Right atrium auricular region (tissue), 2 donors: Measurements from ENCODE around the gene LAMB4. TPM values are rescaled to one million over a fixed set of nuclear protein-coding genes. Genes with fewer than 3 reads are reported as not detected.

Source experiments
- DNase-seq: peaks from one replicate; pipeline ENCODE4 v3.0.0-alpha.2; 2019; ENCODE audit warnings: low spot score
- H3K27ac ChIP-seq, 2 donors: fragments of 200-600 bp; sonication (generic); 1 replicate in 1 of 2; 2 replicates in 1 of 2; pipeline ENCODE4 v1.5.1; 2016 to 2019
- H3K27me3 ChIP-seq, 2 donors: fragments of 200-600 bp; sonication (generic); one replicate each; pipeline versions ENCODE4 v1.5.1 to v1.6.0; 2017 to 2019
- H3K36me3 ChIP-seq: fragments of 200-600 bp; sonication (generic); one replicate; pipeline ENCODE4 v1.5.1; 2016
- H3K4me1 ChIP-seq, 2 donors: fragments of 200-600 bp; sonication (generic); one replicate each; pipeline versions ENCODE4 v1.5.1 to v1.6.0; 2017 to 2019
- H3K4me3 ChIP-seq, 2 donors: fragments of 200-600 bp; sonication (generic); 1 replicate in 1 of 2; 2 replicates in 1 of 2; pipeline ENCODE4 v1.5.1; 2017 to 2019; ENCODE audit warnings: mild to moderate bottlenecking in 1 of 2, moderate library complexity in 1 of 2
- H3K9me3 ChIP-seq, 2 donors: fragments of 200-600 bp; sonication (generic); one replicate each; pipeline ENCODE4 v1.5.1; 2019
- CTCF ChIP-seq, 2 donors: fragments of 200-600 bp; sonication (generic); IDR thresholded peaks; one replicate each; pipeline ENCODE4 v1.5.1; 2019; ENCODE audit warnings: antibody characterized with exemption in 2 of 2
- total RNA-seq, 2 donors: library from RNA; depleted of rRNA; stranded (reverse); fragments of >200 nt; gene quantifications; one replicate each; pipeline ENCODE4 v1.1.0, GENCODE V29; 2016

Gene LAMB4
- total RNA-seq, 2 donors from 2014 or later = not detected

- no peaks in the 10 kb centered on the region for H3K9me3 ChIP-seq
- H3K27ac ChIP-seq = no peak overlapping the region
- peak; percentile 82 to 93 for TF ChIP-seq CTCF (IDR thresholded peaks at IDR 0.05)
- DNase-seq = peak; percentile 66
- peaks cover 0 to 4% of the 10 kb centered on the region in 2 donors for H3K4me1 ChIP-seq
- H3K27me3 ChIP-seq = no peaks in the 10 kb centered on the region
- no peaks in the 10 kb centered on the region for H3K36me3 ChIP-seq
- H3K4me3 ChIP-seq = no peak overlapping the region
Measured at GRCh38 chr7:108146070-108146842, 16.1 kb upstream of the LAMB4 start.

GRCh38 chr7:108145401-108145800 is 15.2 kb upstream of the LAMB4 start:
- Histone ChIP-seq H3K4me1 (peaks cover 0 to 4% of the 10 kb centered on the region in 2 donors), H3K36me3 (no peaks in the 10 kb centered on the region), H3K27me3 (no peaks in the 10 kb centered on the region), H3K4me3 (no peak overlapping the region), H3K27ac (no peak overlapping the region), H3K9me3 (no peaks in the 10 kb centered on the region)
- no peak for DNase-seq
- no peak for TF ChIP-seq CTCF (IDR thresholded peaks at IDR 0.05)

- Histone ChIP-seq H3K36me3 (no peaks in the 10 kb centered on the region), H3K27me3 (no peaks in the 10 kb centered on the region), H3K4me3 (no peak overlapping the region), H3K4me1 (peaks cover 0 to 4% of the 10 kb centered on the region in 2 donors), H3K27ac (no peak overlapping the region), H3K9me3 (no peaks in the 10 kb centered on the region)
- no peak for TF ChIP-seq CTCF (IDR thresholded peaks at IDR 0.05)
- DNase-seq = no peak
Measured at GRCh38 chr7:108144931-108145330, 14.8 kb upstream of the LAMB4 start.

GRCh38 chr7:108143658-108144420 is 13.7 kb upstream of the LAMB4 start:
- Histone ChIP-seq H3K27ac (no peak overlapping the region), H3K4me1 (peaks cover 0 to 4% of the 10 kb centered on the region in 2 donors), H3K9me3 (no peaks in the 10 kb centered on the region), H3K36me3 (no peaks in the 10 kb centered on the region), H3K4me3 (no peak overlapping the region), H3K27me3 (no peaks in the 10 kb centered on the region)
- no peak for DNase-seq
- no peak for TF ChIP-seq CTCF (IDR thresholded peaks at IDR 0.05)

GRCh38 chr7:108142675-108143259 is 12.6 kb upstream of the LAMB4 start:
- no peak for DNase-seq
- no peaks in the 10 kb centered on the region for H3K27me3 ChIP-seq

More at GRCh38 chr7:108142675-108143259, 12.6 kb upstream of the LAMB4 start:
- no peak for TF ChIP-seq CTCF (IDR thresholded peaks at IDR 0.05)
- no peak overlapping the region for H3K4me3 ChIP-seq
- no peak overlapping the region for H3K27ac ChIP-seq
- H3K36me3 ChIP-seq = no peaks in the 10 kb centered on the region
- H3K4me1 ChIP-seq = peaks cover 0 to 4% of the 10 kb centered on the region in 2 donors
- H3K9me3 ChIP-seq = no peaks in the 10 kb centered on the region
